Measurements from ENCODE around the gene PHLDB3. TPM values are rescaled to one million over a fixed set of nuclear protein-coding genes. Genes with fewer than 3 reads are reported as not detected.

The PHLDB3 gene
- total and polyA plus RNA-seq, 2 of the 4 experiments (the other 2 are of a cell fraction): 2.9 to 10.6 TPM

GRCh38 chr19:43462383-43462782, 42.2 kb downstream of the PHLDB3 start (continued):
- TF ChIP-seq CTCF (conservative IDR thresholded peaks at IDR 0.05; ENCODE audit: low read depth, low read length): no peak
- TF ChIP-seq CHD1 (IDR thresholded peaks at IDR 0.05; ENCODE audit: low read depth, low read length): no peak

- no peak overlapping the region for H2BK20ac ChIP-seq (ENCODE audit: low read depth, low read length)
- no TSS peak for BruUV-seq (replicated peaks)
- no peak overlapping the region for H3K56ac ChIP-seq (ENCODE audit: extremely low read depth, insufficient read depth, low read length)
- H2AK5ac ChIP-seq (ENCODE audit: low read depth, low read length): no peak overlapping the region
- in situ Hi-C loops (cut with MboI; ENCODE audit: low sequenced_read_pairs): no loop called here
- no peak overlapping the region for H4K8ac ChIP-seq (ENCODE audit: low read depth in 2 of 2, low read length in 2 of 2)
- no peaks in the 10 kb centered on the region for H3K79me1 ChIP-seq (ENCODE audit: low read depth in 1 of 2, low read length in 2 of 2)
- no peaks in the 10 kb centered on the region for H4K20me1 ChIP-seq (ENCODE audit: insufficient read depth, low read length)
- H3K4me2 ChIP-seq (ENCODE audit: low read depth, low read length): no peak overlapping the region
- no peak overlapping the region for H2BK15ac ChIP-seq (ENCODE audit: low read depth, low read length)
- WGBS, 2 experiments (ENCODE audit: extremely low coverage in 2 of 2, insufficient read length in 1 of 2): no CpG with 5 or more reads among the region's 12 CpGs
- TF ChIP-seq BHLHE40 (IDR thresholded peaks at IDR 0.05; ENCODE audit: low read depth, low read length) (no peak), CTCF (conservative IDR thresholded peaks at IDR 0.05; ENCODE audit: low read depth, low read length) (no peak), CHD1 (IDR thresholded peaks at IDR 0.05; ENCODE audit: low read depth, low read length) (no peak), RAD21 (IDR thresholded peaks at IDR 0.05; ENCODE audit: low read length) (no peak), RCOR1 (IDR thresholded peaks at IDR 0.05; ENCODE audit: insufficient replicate concordance, low read length) (no peak), MAZ (IDR thresholded peaks at IDR 0.05; ENCODE audit: borderline replicate concordance, low read depth, low read length) (no peak), MXI1 (IDR thresholded peaks at IDR 0.05; ENCODE audit: borderline replicate concordance, low read depth, low read length) (no peak), ELK1 (IDR thresholded peaks at IDR 0.05; ENCODE audit: borderline replicate concordance, low read depth, low read length) (no peak), USF2 (IDR thresholded peaks at IDR 0.05; ENCODE audit: low read depth, low read length) (no peak)
- no peak overlapping the region for H3K14ac ChIP-seq (replicated peaks; ENCODE audit: low read depth, low read length)
- H3K23ac ChIP-seq (ENCODE audit: low read depth, low read length): no peak overlapping the region
- H3K36me3 ChIP-seq (ENCODE audit: control insufficient read depth, insufficient read depth, low read length): no peaks in the 10 kb centered on the region
- ChIA-PET CTCF (no interaction called here), POLR2A (ENCODE audit: unreplicated experiment) (no interaction called here)
- no peak overlapping the region for H2BK120ac ChIP-seq (ENCODE audit: low read depth, low read length)
- no peak overlapping the region for H2AK9ac ChIP-seq (replicated peaks; ENCODE audit: low read depth, low read length, poor library complexity)
- no peak overlapping the region for H4K5ac ChIP-seq (ENCODE audit: low read depth, low read length)
- no peak overlapping the region for H3K18ac ChIP-seq (ENCODE audit: low read depth, low read length)
- H2BK5ac ChIP-seq (ENCODE audit: low read depth, low read length, poor library complexity, severe bottlenecking): no peak overlapping the region
- H2AFZ ChIP-seq (replicated peaks; ENCODE audit: low read length, poor library complexity): no peak overlapping the region
- intact Hi-C loops (cut with micrococcal nuclease): no loop called here
- H3K4ac ChIP-seq (ENCODE audit: low read depth, low read length): no peak overlapping the region
- H3K9me1 ChIP-seq (ENCODE audit: insufficient read depth, low read length): peaks cover 8% of the 10 kb centered on the region; the same call in 1 of the 2 replicates
- no peaks in the 10 kb centered on the region for H3K9me3 ChIP-seq (ENCODE audit: control insufficient read depth, insufficient read depth, low read length)
- dilution Hi-C loops (cut with HindIII; ENCODE audit: low sequenced_read_pairs, unreplicated experiment): no loop called here
- H3K27ac ChIP-seq (ENCODE audit: insufficient read depth, low read length): no peak overlapping the region
- no peak overlapping the region for H3K9ac ChIP-seq (ENCODE audit: low read depth, low read length)
- H3K4me3 ChIP-seq (ENCODE audit: insufficient read depth, low read depth, low read length): no peak overlapping the region
- no peaks in the 10 kb centered on the region for H3K4me1 ChIP-seq (ENCODE audit: control insufficient read depth, insufficient read depth, low read length)
- no peak overlapping the region for H4K91ac ChIP-seq (ENCODE audit: insufficient read depth, low read depth, low read length)
- H3K27me3 ChIP-seq (ENCODE audit: control insufficient read depth, insufficient read depth, low read length): peaks cover 2% of the 10 kb centered on the region; the same call in 1 of the 2 replicates
- DNase-seq (no peak), ATAC-seq (ENCODE audit: low read depth) (no peak)
These were observed 43.2 kb downstream of the PHLDB3 start for GRCh38 chr19:43461303-43461702.
